Measurements from ENCODE around the gene BIVM. TPM values are rescaled to one million over a fixed set of nuclear protein-coding genes. Genes with fewer than 3 reads are reported as not detected.

BIVM gene
- polyA plus RNA-seq, 1 of the 3 experiments (the other 2 are of a cell fraction): 8.8 TPM

GRCh38 chr13:102869948-102870676 is 71.2 kb downstream of the BIVM start:
- H2AFZ ChIP-seq (ENCODE audit: low read depth): no peak overlapping the region
- H3K27ac ChIP-seq (ENCODE audit: low read depth in 2 of 2, low read length in 1 of 2): no peak overlapping the region; a peak in 1 of 4 replicates
- H3K9me2 ChIP-seq: no peaks in the 10 kb centered on the region; the same call in 1 of the 2 replicates
- H3K9me3 ChIP-seq: no peaks in the 10 kb centered on the region
- CTCF ChIA-PET: interaction anchor here (0.6 to 3.0 kb wide), 46 partner anchors 8 to 1701 kb away, joined by 3 to 32 read pairs (median 4); partner anchors contain the start of gene ERCC5
- no peak overlapping the region for H3K9ac ChIP-seq
- DNase-seq: no peak
- H3K36me3 ChIP-seq (replicated peaks in 1 of 2; ENCODE audit: control insufficient read depth in 1 of 2, insufficient read depth in 2 of 2, low read length in 1 of 2): peaks cover 46 to 81% of the 10 kb centered on the region in 2 experiments
- WGBS (ENCODE audit: low lambda C conversion rate): 62% methylated on average over 5 of the region's 5 CpGs
- POLR2A ChIA-PET: no interaction called here
- no peak overlapping the region; a peak in 1 of 4 replicates for H3K4me3 ChIP-seq (ENCODE audit: low read depth in 2 of 2, low read length in 1 of 2)
- peaks cover 5% of the 10 kb centered on the region; the same call in 1 of the 2 replicates for H4K20me1 ChIP-seq (ENCODE audit: insufficient read depth)
- no peaks in the 10 kb centered on the region for H3K27me3 ChIP-seq (ENCODE audit: insufficient read depth)
- peaks cover 0 to 5% of the 10 kb centered on the region in 2 experiments; a peak in 1 of 4 replicates for H3K4me1 ChIP-seq (ENCODE audit: control insufficient read depth in 1 of 2, insufficient read depth in 2 of 2, low read depth in 1 of 2, low read length in 1 of 2)
- TF ChIP-seq PBX3 (IDR thresholded peaks at IDR 0.05) (no peak), JUND (IDR thresholded peaks at IDR 0.05) (no peak)
- H3F3A ChIP-seq (replicated peaks; ENCODE audit: insufficient read depth): no peaks in the 10 kb centered on the region
- H3K4me2 ChIP-seq: no peak overlapping the region
- H3K79me2 ChIP-seq (ENCODE audit: insufficient read depth): peaks cover 3% of the 10 kb centered on the region; the same call in 1 of the 2 replicates

GRCh38 chr13:102870677-102871415 is 71.9 kb downstream of the BIVM start:
- peak; percentile 79 for DNase-seq
- no peak overlapping the region for H3K4me2 ChIP-seq
- H3K9me3 ChIP-seq: no peaks in the 10 kb centered on the region
- no peak overlapping the region for H3K27ac ChIP-seq (ENCODE audit: low read depth in 2 of 2, low read length in 1 of 2)
- ChIA-PET CTCF (interaction anchor here (0.5 to 3.0 kb wide), 53 partner anchors 8 to 1760 kb away, joined by 3 to 32 read pairs (median 4); partner anchors contain the start of gene ERCC5), POLR2A (no interaction called here)
- no peaks in the 10 kb centered on the region for H3K27me3 ChIP-seq (ENCODE audit: insufficient read depth)
- no peak overlapping the region for H2AFZ ChIP-seq (ENCODE audit: low read depth)
- no peak overlapping the region for H3K9ac ChIP-seq
- H3K4me3 ChIP-seq (ENCODE audit: low read depth in 2 of 2, low read length in 1 of 2): no peak overlapping the region; a peak in 1 of 4 replicates
- no peaks in the 10 kb centered on the region for H3F3A ChIP-seq (replicated peaks; ENCODE audit: insufficient read depth)
- H3K36me3 ChIP-seq (replicated peaks in 1 of 2; ENCODE audit: control insufficient read depth in 1 of 2, insufficient read depth in 2 of 2, low read length in 1 of 2): peaks cover 46 to 81% of the 10 kb centered on the region in 2 experiments
- H3K9me2 ChIP-seq: no peaks in the 10 kb centered on the region; the same call in 1 of the 2 replicates
- WGBS (ENCODE audit: low lambda C conversion rate): 52% methylated on average over 20 of the region's 22 CpGs
- peaks cover 5% of the 10 kb centered on the region; the same call in 1 of the 2 replicates for H4K20me1 ChIP-seq (ENCODE audit: insufficient read depth)
- TF ChIP-seq YY1 (IDR thresholded peaks at IDR 0.05; ENCODE audit: low read depth) (no peak), FOSL2 (IDR thresholded peaks at IDR 0.05; ENCODE audit: borderline replicate concordance, low read depth) (no peak), USF2 (IDR thresholded peaks at IDR 0.05; ENCODE audit: borderline replicate concordance, low read depth, low read length) (no peak), EZH2phosphoT487 (IDR thresholded peaks at IDR 0.05; ENCODE audit: borderline replicate concordance, low read depth) (no peak), IRF3 (IDR thresholded peaks at IDR 0.05; ENCODE audit: low read depth, low read length) (no peak), SIN3A (IDR thresholded peaks at IDR 0.05; ENCODE audit: borderline replicate concordance, low read depth, low read length) (no peak), CHD2 (IDR thresholded peaks at IDR 0.05; ENCODE audit: low read length, partially characterized antibody) (no peak), USF1 (IDR thresholded peaks at IDR 0.05; ENCODE audit: borderline replicate concordance, low read depth) (no peak), NFIC (IDR thresholded peaks at IDR 0.05; ENCODE audit: borderline replicate concordance) (no peak), JUND (IDR thresholded peaks at IDR 0.05) (no peak), RFX5 (IDR thresholded peaks at IDR 0.05; ENCODE audit: low read length) (no peak), CTCF (IDR thresholded peaks at IDR 0.05) (peak; percentile 90), RXRA (IDR thresholded peaks at IDR 0.05; ENCODE audit: borderline replicate concordance, low read depth) (no peak), ELF1 (IDR thresholded peaks at IDR 0.05) (no peak), SMC3 (IDR thresholded peaks at IDR 0.05; ENCODE audit: low read depth, low read length) (peak; percentile 62), RAD21 (IDR thresholded peaks at IDR 0.05; ENCODE audit: low read length) (peak; percentile 90), MXI1 (IDR thresholded peaks at IDR 0.05; ENCODE audit: low read depth, low read length) (0 out of 2 replicates have a peak, but pooled peaks have one; percentile 37)
- peaks cover 0 to 5% of the 10 kb centered on the region in 2 experiments; a peak in 1 of 4 replicates for H3K4me1 ChIP-seq (ENCODE audit: control insufficient read depth in 1 of 2, insufficient read depth in 2 of 2, low read depth in 1 of 2, low read length in 1 of 2)
- H3K79me2 ChIP-seq (ENCODE audit: insufficient read depth): peaks cover 3% of the 10 kb centered on the region; the same call in 1 of the 2 replicates

All from SK-N-SH (cell line).